MV-4-11 (cell line): ENCODE data around the gene HPCA.

ENCODE experiments used
- DNase-seq: peaks from one replicate; lab custom pipeline; 2025; lab: John Stamatoyannopoulos, UW

HPCA gene

DNA sequence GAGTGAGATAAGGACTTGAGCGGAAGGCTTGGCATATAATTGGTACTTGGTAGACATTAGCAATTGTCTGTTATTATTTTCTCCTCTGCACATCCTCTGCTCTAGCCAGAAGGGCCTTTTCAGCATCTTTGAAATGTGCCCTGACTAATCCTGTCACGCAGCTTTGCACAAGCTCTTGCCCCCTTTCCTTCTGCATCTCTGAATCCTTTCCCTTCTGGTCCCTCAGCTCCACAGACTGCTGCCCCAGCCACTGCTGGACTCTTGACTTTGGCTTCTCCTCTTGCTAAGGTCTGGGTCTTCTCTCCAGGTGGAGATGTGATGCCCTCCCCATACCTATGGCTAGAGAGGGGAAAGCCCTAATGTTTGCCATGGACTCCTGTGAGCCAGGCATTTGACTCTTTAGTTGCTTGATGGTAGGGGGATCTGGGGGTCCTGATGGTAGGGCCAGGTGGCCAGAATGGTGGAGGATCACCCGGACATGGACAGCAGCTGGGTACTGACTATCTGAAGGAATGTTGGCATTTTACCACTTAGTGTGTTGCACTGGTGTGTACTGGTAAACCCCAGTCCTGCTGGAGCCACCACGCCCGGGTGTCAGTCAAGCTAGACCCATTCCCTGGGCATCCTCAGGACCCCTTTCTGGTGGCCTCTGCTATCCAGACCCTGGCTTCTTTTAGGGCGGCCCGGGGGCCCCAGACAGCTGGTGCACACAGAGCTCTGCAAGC lies 4.4 kb downstream of the HPCA start:
- DNase-seq, result no peak

DNA sequence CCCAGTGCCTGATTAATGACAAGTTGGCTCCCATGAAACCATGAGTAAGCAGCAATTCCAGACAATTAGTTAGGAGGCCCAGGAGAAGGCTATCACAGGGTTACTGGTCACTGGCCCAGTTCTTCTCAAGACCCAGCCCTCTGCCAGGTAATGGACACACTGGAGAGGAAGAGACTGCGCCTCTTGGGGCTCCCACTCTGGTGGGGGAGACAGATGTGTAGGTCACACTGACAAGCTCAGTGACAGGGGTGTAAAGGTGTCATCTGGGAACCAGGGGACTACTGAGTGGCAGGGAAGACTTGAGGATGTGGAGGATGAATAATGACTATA lies 4.9 kb downstream of the HPCA start:
- no peak for DNase-seq

DNA sequence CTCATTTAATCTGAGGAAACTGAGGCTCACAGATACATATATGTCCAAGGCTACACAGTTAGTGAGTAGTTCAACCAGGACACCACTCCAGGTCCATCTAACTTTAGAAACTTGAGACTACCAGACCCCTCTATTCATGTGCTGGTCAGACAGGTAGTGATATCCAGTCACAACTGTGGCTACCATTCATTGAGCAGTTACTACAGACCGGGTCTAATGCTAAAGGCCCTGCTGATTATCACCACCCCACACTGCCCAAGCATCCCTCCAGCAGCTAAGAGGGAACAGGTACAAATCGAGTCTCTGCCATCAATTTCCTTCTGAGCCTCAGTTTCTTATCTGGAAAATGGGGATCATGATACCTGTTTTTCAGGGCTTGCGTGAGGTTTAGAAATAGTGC lies 5.3 kb downstream of the HPCA start:
- DNase-seq, result no peak

DNA sequence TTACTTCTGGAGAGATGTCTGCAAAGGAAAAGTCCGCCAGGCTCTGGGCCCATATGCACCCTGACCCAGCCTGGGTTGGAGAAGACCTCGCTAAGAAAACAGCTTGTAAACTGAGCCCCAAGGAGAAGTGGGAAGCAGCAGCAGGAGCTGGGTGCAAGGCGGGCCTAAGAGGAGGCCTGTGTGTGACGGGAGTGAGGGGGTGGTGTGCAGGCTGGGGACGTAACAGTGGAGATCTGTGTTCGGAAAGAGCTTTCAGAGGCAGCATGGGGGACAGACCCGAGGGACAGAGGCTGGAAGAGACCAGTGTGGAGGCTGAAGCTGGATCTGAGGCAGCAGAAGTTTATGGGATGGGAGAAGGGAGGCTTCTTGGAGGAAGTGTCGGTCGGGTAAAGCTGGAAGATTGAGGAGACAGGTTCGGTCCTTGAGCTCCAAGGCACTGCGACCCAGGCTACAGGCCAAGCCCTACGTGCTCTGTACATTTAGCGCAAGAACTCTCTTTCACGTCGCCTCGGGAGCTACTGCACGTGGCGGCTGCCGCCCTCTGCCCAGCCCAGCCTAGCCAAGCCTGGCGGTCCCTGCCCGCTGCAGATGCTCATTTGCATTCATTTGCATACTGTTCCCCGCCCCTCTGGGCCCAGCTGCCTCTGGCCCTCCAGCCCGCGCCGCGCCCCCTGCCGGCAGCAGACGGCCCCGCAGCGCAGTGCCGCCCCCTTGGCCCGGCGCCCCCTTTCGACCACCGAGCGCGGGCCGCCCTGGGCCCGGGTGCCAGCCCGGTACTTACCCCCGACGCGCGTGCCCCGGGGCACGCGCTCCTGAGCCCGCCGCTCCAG lies 6.3 kb downstream of the HPCA start:
- DNase-seq, result no peak

DNA sequence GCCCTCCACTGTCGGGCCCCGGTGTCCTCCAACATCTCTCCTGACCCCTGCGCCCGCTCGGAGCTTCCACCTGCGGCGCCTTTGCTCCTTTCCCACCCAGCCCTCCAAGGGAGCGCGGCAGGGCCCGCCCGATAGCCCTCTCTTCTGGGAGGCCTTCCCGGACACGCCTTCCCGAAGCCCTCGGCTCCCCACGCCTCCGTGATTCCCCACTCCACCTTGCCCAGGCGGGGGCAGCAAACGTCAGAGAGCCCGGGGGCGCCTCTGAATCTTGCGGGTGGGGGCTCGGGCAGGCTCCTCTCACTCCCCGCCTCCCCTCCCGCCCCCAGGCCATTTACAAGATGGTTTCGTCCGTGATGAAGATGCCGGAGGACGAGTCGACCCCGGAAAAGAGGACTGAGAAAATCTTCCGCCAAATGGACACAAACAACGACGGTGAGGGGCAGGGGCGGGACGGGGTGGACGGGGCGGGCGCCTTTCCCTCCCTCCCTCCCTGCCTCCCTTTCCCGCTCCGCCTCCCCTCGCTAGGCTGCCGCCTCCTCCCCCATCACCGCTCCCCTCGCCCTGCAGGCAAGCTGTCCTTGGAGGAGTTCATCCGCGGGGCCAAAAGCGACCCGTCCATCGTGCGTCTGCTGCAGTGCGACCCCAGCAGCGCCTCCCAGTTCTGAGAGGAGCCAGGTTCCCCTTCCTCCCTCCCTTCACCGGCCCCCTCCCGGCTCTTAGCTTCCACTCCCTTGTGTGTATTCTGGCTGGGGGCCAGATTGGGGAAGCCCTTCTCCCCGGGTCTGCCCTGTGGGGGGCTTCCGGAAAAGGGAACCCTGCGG lies 7.1 kb downstream of the HPCA start:
- no peak for DNase-seq

DNA sequence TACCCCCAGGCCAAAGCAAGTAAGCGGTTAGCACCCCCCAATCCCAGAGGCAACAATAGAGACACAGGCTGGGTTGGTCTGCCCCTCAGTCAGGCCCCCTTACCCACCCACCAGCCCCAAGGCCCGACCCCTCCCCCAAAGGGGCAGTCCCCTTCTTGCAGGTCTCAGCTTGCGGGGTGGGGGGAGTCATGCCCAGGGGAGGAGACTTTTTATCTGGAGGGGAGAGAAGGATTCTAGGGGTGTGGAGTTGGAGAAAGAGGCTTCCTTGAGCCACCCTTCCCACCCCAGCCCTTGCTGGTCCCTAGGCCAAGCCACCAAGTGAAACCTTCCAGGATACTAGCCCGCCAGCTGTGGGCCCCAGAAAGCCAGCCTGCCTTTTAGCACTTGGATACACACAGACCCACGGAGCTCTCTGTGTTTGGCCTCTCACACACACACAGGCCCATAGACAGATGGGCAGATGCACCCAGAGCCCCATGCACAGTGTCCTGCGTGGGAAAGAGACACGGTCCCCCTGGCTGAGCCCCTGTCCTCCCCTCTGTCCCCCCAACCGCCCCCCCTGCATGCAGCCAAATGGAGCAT lies 7.8 kb downstream of the HPCA start:
- no peak for DNase-seq

DNA sequence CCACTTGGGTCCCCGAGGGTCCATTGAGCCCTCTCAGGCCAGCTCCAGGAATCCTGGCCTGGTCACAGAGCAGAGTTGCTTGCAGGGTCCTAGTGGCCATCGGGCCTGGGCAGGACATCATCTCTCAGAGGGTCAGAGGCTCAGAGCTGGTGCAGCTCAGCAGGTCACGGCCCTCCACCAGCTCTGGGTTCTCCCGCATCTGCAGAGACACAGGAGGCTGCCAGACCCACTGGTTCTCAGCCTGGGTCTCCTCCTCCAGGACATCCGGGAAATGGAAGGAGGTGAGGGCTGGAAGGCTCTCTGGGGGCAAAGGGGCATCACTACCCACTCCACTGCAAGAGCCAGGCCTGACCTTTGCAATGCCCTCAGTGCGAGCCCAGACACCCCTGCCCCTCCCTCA lies 8.4 kb downstream of the HPCA start:
- no peak for DNase-seq

DNA sequence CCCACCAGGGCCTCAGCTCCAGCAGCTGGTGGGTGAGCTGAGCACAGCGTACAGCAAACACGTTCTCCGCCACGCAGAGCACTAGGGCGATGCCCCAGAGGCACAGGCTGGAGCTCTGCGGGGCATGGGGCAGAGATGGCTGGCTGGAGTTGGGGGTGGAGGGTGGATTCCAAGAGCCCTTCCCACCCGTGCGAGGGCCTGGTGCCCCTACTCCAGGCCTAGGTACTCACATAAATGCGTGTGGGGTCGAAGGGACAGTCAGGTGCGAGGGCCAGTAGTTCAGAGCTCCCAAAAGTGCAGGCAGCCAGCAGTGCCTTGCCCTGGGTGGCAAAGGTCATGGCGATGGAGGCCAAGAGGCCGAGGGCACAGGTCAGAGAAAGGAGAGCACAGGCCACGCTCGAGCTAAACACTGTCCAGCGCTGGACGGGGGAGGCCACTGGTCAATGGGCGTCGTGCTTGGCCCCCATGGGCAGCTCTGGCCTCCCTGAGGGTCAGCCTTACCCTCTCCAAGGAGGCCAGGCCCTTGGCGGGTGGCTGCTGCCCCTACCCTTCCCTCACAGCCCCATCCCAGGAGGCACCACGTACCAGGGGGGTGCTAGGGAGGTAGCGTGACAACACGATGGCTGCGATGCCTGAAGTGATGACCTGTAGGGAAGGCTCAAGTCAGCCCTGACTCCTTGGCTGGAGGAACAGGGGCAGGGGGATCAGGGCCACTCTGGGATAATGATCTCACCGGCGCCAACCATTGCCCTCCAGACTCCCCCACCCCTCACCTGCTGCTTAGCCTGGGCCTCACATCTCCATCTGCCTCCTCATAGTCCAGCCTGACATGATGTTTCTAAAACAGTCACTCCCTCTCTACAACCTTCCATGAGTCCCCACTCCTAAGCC lies 9.3 kb downstream of the HPCA start:
- DNase-seq, result no peak

DNA sequence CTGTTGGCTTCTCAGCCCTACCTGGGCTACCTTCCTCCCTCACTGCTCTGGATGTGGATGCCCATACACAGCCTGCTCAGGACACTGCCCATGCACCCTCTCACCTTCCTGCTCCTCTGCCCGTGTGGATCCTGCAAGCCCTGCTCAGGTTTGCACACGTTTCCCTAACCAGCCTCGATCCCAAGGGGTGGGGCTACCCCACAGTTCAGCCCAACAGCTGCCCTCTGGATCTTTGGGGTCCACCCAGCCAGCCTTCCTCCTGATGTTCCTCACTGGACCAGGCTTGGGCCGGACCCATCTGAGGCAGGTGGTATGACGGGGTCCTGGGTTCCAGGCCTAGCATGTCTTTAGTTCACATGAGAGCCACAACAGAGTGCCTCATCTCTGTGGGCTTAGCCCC lies 10.2 kb downstream of the HPCA start:
- no peak for DNase-seq

DNA sequence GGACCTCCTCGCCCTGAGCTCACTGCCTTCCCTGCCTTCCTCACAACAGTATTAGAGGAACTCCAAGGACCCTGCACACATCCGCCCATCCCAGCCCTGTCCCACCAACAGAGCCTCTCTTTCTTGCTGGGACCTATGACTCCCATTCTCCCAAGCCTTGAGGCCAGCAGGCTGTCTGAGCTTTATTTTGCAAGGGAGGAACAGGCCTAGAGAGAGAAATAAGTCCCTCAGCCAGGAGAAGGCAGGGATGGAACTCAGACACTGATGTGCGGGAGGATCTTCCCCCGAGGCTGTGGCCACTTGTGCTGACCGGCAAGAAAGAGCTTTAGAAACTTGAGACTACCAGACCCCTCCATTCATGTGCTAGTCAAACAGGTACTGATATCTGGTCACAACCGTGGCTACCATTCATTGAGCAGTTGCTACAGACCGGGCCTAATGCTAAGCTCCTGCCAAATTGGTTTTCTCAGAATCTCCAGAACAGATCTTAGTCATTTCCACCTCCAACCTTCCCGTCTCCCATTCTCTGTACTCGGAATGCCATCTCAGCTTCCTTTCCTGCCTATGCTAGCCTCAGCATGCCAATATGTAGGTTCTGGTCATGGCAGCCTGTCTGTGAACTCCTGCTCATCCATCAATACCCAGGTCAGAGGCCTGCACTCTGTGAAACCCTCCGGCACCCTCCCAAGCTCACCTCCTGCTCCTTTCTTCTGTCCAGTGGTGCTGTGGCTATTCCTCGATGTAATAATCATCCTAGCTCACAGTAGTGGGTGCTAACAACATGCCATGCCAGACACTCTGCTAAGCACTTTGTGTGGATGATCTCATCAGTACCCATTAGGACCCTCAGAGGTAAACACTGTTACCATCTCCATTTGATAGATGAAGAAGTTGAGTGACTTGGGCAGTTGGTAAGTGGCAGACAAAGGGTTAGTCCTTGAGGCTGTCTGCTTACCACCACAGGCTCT lies 11.1 kb downstream of the HPCA start:
- DNase-seq, result no peak

DNA sequence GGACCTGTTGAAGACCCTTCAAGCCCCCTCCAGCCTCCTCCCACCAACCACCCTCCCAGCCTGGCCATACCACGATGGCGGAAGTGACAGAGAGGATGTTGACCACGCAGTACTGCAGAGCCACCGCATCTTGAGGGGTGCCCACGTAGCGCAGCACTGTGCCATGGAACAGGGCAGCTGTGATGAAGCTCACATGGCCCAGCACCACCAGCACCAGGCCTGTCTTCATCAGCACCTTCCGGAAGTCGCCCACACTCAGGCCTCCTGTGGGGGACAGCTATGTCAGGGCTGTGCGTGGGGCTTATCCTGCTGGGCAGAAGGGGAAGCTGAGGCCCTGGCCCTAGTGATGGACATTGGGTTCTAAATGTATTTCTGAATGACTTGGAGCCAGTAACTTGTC lies 11.8 kb downstream of the HPCA start:
- no peak for DNase-seq

DNA sequence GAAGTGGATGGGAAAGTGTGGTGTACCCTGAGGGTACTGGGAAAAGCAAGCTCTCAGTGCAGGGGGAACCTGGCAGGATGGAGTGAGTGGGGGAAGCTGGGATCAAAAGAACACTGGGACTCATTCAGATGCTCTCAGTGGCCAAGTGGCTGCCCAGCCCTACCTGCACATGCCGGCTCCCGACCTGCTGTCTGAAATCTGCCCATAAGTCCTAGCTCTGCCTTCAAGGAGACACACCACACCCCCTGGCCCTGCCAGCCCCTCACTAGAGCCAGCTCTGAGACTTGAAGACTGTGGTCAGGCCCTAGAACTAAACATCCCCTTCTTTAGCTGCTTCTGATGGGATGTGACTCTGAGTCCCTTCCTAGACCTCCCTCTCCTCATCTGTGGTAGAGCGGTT lies 12.7 kb downstream of the HPCA start:
- no peak for DNase-seq

DNA sequence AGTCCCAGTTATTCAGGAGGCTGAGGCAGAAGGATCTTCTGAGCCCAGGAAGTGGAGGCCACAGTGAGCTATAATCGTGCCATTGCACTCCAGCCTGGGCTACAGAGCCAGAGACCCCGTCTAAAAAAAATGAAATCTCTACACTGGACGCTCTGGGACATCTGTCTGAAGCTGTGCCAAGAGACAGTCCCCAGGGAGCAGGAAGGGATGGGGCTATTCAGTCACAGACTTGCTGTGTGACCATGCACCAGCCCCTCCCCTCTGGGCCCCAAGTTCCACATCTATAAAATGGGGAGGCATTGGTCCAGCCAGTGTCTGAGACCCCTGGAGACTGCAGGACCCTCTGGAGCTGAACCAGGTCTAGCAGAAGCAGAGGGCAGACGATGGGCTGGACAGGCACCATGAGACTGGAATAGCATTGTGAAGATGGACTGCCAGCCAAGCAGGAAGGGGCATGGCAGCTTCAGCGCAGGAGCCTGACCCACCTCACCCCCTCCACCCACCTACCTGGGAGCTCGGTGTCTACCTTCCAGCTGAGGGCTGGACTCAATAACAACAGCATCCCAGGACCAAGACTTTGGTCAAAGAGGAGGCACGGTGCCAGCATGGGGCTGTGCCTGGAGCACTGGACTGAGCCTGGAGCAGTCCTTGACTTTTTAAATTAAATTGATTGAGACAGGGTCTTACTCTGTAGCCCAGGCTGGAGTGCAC lies 13.4 kb downstream of the HPCA start:
- DNase-seq, result no peak

DNA sequence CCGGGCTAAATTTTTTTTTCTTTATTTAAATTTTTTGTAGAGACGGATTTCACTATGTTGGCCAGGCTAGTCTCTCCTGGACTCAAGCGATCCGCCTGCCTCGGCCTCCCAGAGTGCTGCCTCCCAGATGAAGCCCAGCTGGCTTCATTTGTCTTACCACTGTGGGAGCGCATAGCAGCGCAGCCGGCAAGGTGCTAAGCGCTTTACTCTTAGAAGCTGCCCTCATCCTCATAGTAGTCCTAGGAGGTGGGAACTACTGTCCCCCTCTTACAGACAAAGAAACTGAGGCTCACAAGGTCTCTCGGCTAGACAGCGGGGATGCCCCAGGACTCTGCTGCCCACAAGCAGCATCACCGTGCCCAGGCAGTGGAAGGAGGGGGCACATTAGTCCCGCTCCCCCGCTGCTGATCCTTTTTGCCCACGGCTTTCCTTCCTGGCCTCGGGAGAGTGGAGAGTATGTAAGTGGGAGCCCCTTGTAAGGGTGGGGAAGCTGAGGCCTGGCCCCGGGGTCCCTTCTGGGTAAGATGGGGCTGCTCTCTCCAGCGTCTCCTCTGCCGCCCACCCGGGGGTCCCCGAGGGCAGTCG lies 14.2 kb downstream of the HPCA start:
- DNase-seq, result no peak

DNA sequence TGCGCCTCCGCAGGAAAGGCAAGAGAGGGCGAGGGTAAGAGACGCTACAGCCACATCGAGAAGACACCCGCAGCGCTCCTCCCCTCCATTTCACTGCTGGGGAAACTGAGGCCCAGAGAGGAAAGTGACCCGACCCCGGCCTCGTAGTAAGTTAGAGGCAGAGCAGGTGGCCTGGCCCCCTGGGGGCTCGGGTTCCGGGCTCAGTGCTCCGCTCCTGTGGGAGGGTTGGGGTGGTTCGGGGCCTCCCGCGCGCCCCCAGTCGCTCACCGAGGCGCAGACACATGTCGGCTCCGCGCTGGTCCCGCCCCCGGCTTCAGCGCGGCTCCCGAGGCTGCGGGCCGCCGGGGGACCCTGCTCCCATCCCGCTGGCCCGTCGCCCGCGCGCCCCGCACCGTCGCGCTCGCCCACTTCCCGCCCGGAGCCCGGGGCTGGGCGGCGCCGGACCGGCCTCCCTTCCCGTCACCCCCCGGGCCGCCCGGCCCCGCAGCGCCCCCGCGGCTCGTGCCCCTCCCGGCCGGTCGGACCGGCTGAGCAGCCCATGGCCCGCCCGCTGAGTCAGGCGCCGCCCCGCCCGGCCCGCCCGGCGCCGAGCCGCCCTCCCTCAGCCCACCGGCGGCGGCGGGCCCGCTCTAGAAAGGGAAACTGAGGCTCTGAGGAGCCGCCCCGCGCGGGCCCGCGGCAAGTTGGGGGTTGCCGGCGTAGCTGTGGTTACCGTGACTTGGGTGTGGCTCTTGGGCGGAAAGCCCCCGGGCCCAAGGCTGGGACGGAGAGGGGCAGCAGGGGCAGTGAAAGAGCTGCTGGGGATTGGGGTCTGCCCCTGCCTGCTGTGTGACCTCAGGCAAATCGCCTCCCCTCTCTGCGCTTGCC lies 14.9 kb downstream of the HPCA start, which contains the start of gene TMEM54:
Gene TMEM54 (minus strand): TSS at position 434 of the 867 bp plus-strand sequence. CDS start 151 bp downstream, at position 283.
- no peak for DNase-seq

DNA sequence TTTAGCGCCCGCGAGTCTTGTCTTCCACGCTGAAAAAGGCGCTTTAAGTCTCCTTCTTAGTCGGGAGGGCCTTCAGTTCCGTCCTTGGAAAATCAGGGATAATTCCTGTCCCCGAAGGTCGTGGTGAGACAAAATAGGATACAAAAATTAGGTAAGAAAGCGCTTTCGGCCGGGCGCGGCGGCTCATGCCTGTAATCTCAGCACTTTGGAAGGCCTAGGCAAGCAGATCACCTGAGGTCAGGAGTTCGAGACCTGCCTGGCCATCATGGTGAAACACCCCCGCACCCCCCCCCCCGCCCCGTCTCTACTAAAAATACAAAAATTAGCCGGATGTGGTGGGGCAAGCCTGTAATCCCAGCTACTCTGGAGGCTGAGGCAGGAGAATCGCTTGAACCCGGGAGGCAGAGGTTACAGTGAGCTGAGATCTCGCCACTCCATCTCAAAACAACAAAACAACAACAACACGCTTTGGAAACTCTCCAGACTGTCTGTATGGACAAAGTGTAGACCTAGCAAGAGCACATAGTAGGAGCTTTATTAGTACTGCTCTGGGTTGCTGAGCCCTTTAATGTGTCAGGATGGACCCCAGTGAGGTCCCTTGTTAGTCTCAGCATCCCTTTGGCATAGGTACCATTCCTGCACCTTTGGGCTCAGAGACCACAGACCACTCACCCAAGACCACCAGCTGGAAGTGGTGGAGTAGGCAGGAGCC lies 15.7 kb downstream of the HPCA start:
- DNase-seq, result no peak

DNA sequence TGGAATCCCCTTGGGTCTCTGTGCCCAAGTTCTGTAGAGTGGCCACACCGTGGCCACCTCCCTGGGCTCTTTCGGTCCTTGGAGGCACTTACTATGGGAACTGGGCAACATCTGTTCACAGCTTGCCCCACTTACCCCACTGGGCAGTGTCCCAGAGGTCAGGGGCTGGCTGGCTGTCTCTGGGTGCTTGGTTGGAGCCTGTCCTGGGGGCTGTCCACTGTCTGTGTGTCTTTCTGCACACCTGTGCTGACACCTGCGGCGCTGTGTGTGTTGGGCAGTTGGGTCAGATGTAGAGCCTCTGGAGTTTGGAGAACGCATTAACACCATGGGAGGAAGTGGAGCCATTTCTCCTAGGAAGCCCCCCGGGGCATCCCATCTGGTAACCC lies 16.2 kb downstream of the HPCA start:
- no peak for DNase-seq
